IPS-NIHi7 (cell line): ENCODE data around the gene PTCD1.

ENCODE experiments used
- DNase-seq: peaks from one replicate; pipeline ENCODE4 v3.0.0; 2012; ENCODE audit warnings: mixed read lengths; ENCODE audit errors: extremely low spot score

Gene PTCD1

GRCh38 chr7:99369767-99370391 lies 68.7 kb downstream of the PTCD1 start:
- no peak for DNase-seq

GRCh38 chr7:99368750-99369389 lies 69.7 kb downstream of the PTCD1 start:
- peak; percentile 5 for DNase-seq
